ENCODE measurements around the gene MLST8. TPM values are rescaled to one million over a fixed set of nuclear protein-coding genes. Genes with fewer than 3 reads are reported as not detected.
"Not testable (repeated sequence)": the region's sequence is repeated elsewhere in the genome, so short reads cannot be mapped to it uniquely, and the experiment has no call there.

MLST8 gene
- total and polyA plus RNA-seq, 7 donors = 30.6 to 58.7 (median 41.4) TPM

- Histone ChIP-seq H3K27me3 (peaks cover 27 to 55% (median 41%) of the 10 kb centered on the region in 3 donors), H3K4me3 (no peak overlapping the region), H3K36me3 (no peaks in the 10 kb centered on the region), H3K27ac (no peak overlapping the region), H3K4me1 (peaks cover 0 to 21% (median 18%) of the 10 kb centered on the region in 4 donors), H3K9me3 (no peaks in the 10 kb centered on the region)
- no peak for DNase-seq
- WGBS, 2 donors = 82 to 85% methylated on average over 6 of the region's 6 CpGs
- intact Hi-C loops (cut with DNase I) = no loop called here
- TF ChIP-seq EP300 (IDR thresholded peaks at IDR 0.05) (no peak), CTCF (IDR thresholded peaks at IDR 0.05) (no peak), POLR2AphosphoS5 (IDR thresholded peaks at IDR 0.05) (no peak), POLR2A (IDR thresholded peaks at IDR 0.05) (no peak)
These were observed 7.5 kb upstream of the MLST8 start for GRCh38 chr16:2197765-2198164.

- H3K27me3 ChIP-seq = peaks cover 27 to 52% (median 41%) of the 10 kb centered on the region in 3 donors
- H3K27ac ChIP-seq = no peak overlapping the region
- no peak for DNase-seq
- H3K36me3 ChIP-seq = no peaks in the 10 kb centered on the region
- no peaks in the 10 kb centered on the region for H3K9me3 ChIP-seq
- TF ChIP-seq POLR2AphosphoS5 (IDR thresholded peaks at IDR 0.05) = no peak
- H3K4me3 ChIP-seq = no peak overlapping the region
- intact Hi-C loops (cut with DNase I) = no loop called here
- peaks cover 0 to 21% (median 18%) of the 10 kb centered on the region in 4 donors for H3K4me1 ChIP-seq
- 55 to 70% methylated on average over 4 of the region's 4 CpGs for WGBS, 2 donors
These were observed 7.0 kb upstream of the MLST8 start for GRCh38 chr16:2198283-2198682.

GRCh38 chr16:2199095-2199494, 6.2 kb upstream of the MLST8 start:
- intact Hi-C loops (cut with DNase I) = no loop called here
- TF ChIP-seq POLR2AphosphoS5 (IDR thresholded peaks at IDR 0.05) (no peak), POLR2A (IDR thresholded peaks at IDR 0.05) (no peak), CTCF (IDR thresholded peaks at IDR 0.05) (no peak), EP300 (IDR thresholded peaks at IDR 0.05) (no peak)
- WGBS, 2 donors = 69 to 77% methylated on average over 5 of the region's 5 CpGs

GRCh38 chr16:2199621-2200139, 5.6 kb upstream of the MLST8 start:
- no peaks in the 10 kb centered on the region for H3K36me3 ChIP-seq
- no peak for TF ChIP-seq POLR2AphosphoS5 (IDR thresholded peaks at IDR 0.05)
- no peak for TF ChIP-seq POLR2A (IDR thresholded peaks at IDR 0.05)
- TF ChIP-seq EP300 (IDR thresholded peaks at IDR 0.05) = no peak
- TF ChIP-seq CTCF (IDR thresholded peaks at IDR 0.05) = no peak
- H3K27me3 ChIP-seq = peaks cover 26 to 38% (median 34%) of the 10 kb centered on the region in 3 donors
- WGBS, 2 donors = 66 to 70% methylated on average over 14 of the region's 14 CpGs
- no peak for DNase-seq
- H3K4me3 ChIP-seq = no peak overlapping the region
- intact Hi-C loops (cut with DNase I) = no loop called here
- H3K9me3 ChIP-seq = no peaks in the 10 kb centered on the region
- H3K27ac ChIP-seq = no peak overlapping the region
- peaks cover 0 to 22% (median 21%) of the 10 kb centered on the region in 4 donors for H3K4me1 ChIP-seq

More at GRCh38 chr16:2199095-2199494, 6.2 kb upstream of the MLST8 start:
- Histone ChIP-seq H3K27ac (no peak overlapping the region), H3K9me3 (no peaks in the 10 kb centered on the region), H3K4me3 (no peak overlapping the region), H3K27me3 (peaks cover 27 to 44% (median 39%) of the 10 kb centered on the region in 3 donors), H3K4me1 (peaks cover 0 to 21% (median 18%) of the 10 kb centered on the region in 4 donors), H3K36me3 (no peaks in the 10 kb centered on the region)
- DNase-seq = no peak

- no peak overlapping the region for H3K27ac ChIP-seq
- H3K4me1 ChIP-seq = peaks cover 0 to 22% (median 18%) of the 10 kb centered on the region in 4 donors
- DNase-seq = no peak
- H3K4me3 ChIP-seq = no peak overlapping the region
- WGBS, 2 donors = 86 to 89% methylated on average over 6 of the region's 6 CpGs
- TF ChIP-seq POLR2A (IDR thresholded peaks at IDR 0.05) = no peak
- TF ChIP-seq EP300 (IDR thresholded peaks at IDR 0.05) = no peak
- TF ChIP-seq POLR2AphosphoS5 (IDR thresholded peaks at IDR 0.05) = no peak
- no peaks in the 10 kb centered on the region for H3K36me3 ChIP-seq
- peaks cover 20 to 32% (median 27%) of the 10 kb centered on the region in 3 donors for H3K27me3 ChIP-seq
- intact Hi-C loops (cut with DNase I) = no loop called here
- no peaks in the 10 kb centered on the region for H3K9me3 ChIP-seq
These were observed 4.9 kb upstream of the MLST8 start for GRCh38 chr16:2200313-2200712.

- H3K27me3 ChIP-seq; H3K27ac ChIP-seq; intact Hi-C loops (cut with DNase I); DNase-seq; H3K9me3 ChIP-seq; H3K4me3 ChIP-seq: not testable (repeated sequence)
- WGBS, 2 donors = 94 to 96% methylated on average over 8 of the region's 8 CpGs
- Histone ChIP-seq H3K4me1 (peaks cover 0 to 20% (median 18%) of the 10 kb centered on the region in 4 donors), H3K36me3 (peaks cover 5 to 17% (median 11%) of the 10 kb centered on the region in 4 donors)
These were observed 2.0 kb upstream of the MLST8 start for GRCh38 chr16:2203119-2203688.
